Measurements from ENCODE around the gene GLRX3. TPM values are rescaled to one million over a fixed set of nuclear protein-coding genes. Genes with fewer than 3 reads are reported as not detected.
A peak's percentile ranks its signal among the peaks of the same experiment; 100 is the strongest.

Gene GLRX3
- total and polyA plus RNA-seq, 2 of the 13 experiments (the other 11 are each of a cell fraction or from before 2014, with no cell fraction given) = 91.4 to 135 TPM

DNA sequence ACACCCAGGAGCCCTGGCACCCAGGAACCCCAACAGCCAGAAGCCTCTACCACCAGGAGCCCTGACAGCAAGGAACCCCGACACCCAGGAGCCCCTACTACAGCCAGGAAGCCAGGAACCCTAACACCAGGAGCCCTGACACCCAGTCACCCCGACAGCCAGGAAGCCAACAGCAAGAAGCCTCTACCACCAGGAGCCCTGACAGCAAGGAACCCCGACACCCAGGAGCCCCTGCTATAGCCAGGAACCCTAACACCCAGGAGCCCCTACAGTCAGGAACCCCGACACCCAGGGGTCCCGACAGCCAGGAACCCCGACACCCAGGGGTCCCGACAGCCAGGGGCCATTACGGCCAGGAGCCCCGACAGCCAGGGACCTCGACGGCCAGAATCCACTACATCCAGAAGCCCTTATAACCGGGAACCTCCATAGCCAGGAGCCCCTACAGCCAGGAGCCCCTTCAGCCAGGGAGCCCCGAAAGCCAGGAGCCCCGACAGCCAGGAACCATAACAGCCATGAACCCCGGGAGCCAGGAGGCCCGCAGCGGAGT lies 440 bp upstream of the GLRX3 start (continued):
- TF ChIP-seq FIP1L1 (IDR thresholded peaks at IDR 0.05; ENCODE audit: borderline replicate concordance, insufficient read depth, low read depth, low read length) (no peak), REXO4 (CRISPR knock-in tag; IDR thresholded peaks at IDR 0.05; ENCODE audit: borderline replicate concordance) (no peak), CSRNP1 (CRISPR knock-in tag; IDR thresholded peaks at IDR 0.05) (no peak), RBM39 (IDR thresholded peaks at IDR 0.05; ENCODE audit: low read depth, low read length, poor library complexity, severe bottlenecking) (peak; percentile 5), ZNF766 (CRISPR knock-in tag; IDR thresholded peaks at IDR 0.05; ENCODE audit: borderline replicate concordance) (no peak), FOXP4 (CRISPR knock-in tag; IDR thresholded peaks at IDR 0.05) (no peak), ZNF709 (CRISPR knock-in tag; IDR thresholded peaks at IDR 0.05) (no peak), ZMYM3 (CRISPR knock-in tag; IDR thresholded peaks at IDR 0.05) (no peak), ZNF510 (CRISPR knock-in tag; IDR thresholded peaks at IDR 0.05; ENCODE audit: low read depth) (no peak), THYN1 (CRISPR knock-in tag; IDR thresholded peaks at IDR 0.05; ENCODE audit: borderline replicate concordance, low read depth) (no peak), GLI4 (CRISPR knock-in tag; IDR thresholded peaks at IDR 0.05; ENCODE audit: borderline replicate concordance) (no peak), ZNF777 (CRISPR knock-in tag; IDR thresholded peaks at IDR 0.05) (no peak), RARA (CRISPR knock-in tag; IDR thresholded peaks at IDR 0.05) (no peak), HOXA3 (CRISPR knock-in tag; IDR thresholded peaks at IDR 0.05) (no peak), NONO (IDR thresholded peaks at IDR 0.05) (no peak), NONO (CRISPR knock-in tag; conservative IDR thresholded peaks at IDR 0.05) (no peak), ZFP36L1 (CRISPR knock-in tag; IDR thresholded peaks at IDR 0.05) (no peak), ZBTB34 (CRISPR knock-in tag; IDR thresholded peaks at IDR 0.05) (no peak), SMAD1 (CRISPR knock-in tag; IDR thresholded peaks at IDR 0.05; ENCODE audit: borderline replicate concordance, low read depth) (no peak), TP53 (CRISPR knock-in tag; conservative IDR thresholded peaks at IDR 0.05) (no peak), ZNF543 (CRISPR knock-in tag; IDR thresholded peaks at IDR 0.05) (no peak), EED (CRISPR knock-in tag; IDR thresholded peaks at IDR 0.05) (0 out of 2 replicates have a peak, but pooled peaks have one; percentile 41), PAX8 (CRISPR knock-in tag; IDR thresholded peaks at IDR 0.05; ENCODE audit: borderline replicate concordance) (no peak), ZNF414 (CRISPR knock-in tag; IDR thresholded peaks at IDR 0.05) (no peak), SETDB1 (CRISPR knock-in tag; IDR thresholded peaks at IDR 0.05; ENCODE audit: borderline replicate concordance) (0 out of 2 replicates have a peak, but pooled peaks have one; percentile 45), ZNF564 (CRISPR knock-in tag; IDR thresholded peaks at IDR 0.05) (no peak)

Measured in HepG2 (cell line).